ENCODE data around the gene CACNA1I.
A peak's percentile ranks its signal among the peaks of the same experiment; 100 is the strongest.

Gene CACNA1I

DNA sequence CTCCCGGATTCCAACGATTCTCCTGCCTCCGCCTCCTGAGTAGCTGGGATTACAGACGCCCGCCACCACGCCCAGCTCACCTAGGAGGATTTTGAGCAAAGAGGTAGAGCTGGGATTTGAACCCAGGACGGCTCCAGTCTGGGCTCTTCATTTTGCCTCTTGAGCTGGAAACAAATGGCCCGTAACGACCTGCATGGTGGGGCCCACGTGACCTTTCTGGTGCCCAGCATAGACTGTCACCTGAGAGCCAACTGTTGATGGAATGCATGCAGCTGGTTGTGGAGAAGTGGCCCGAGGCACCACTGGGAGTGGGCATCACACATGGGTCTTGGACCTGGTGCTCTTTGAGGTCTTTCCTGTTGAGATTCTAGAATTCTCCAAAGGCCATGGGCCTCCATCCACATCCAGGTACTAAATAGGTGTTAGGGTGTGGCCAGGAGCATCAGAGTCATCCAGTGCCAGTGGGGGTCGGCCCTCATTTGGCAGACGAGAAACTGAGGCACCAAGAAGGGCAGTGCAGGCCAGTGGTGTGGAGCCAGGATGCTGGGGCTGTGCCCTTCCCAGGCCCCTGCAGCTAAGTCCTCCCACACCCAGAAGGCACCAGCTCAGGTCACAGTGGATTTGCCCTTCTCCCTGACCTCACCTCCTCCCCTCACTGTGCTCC lies 46.3 kb upstream of the CACNA1I start:
- H3K27ac ChIP-seq (ENCODE audit: low read depth, low read length): peak overlapping the region; percentile 17; the same call in 1 of the 2 replicates
- H3F3A ChIP-seq (ENCODE audit: insufficient read depth): peaks cover 82% of the 10 kb centered on the region
- H3K9ac ChIP-seq (ENCODE audit: low read length): no peak overlapping the region
- no peaks in the 10 kb centered on the region for H3K9me2 ChIP-seq (replicated peaks; ENCODE audit: insufficient read depth, low read length)
- peak overlapping the region; percentile 8 for H3K4me2 ChIP-seq (ENCODE audit: low read depth, low read length, poor library complexity, severe bottlenecking)
- peaks cover 11% of the 10 kb centered on the region; the same call in 1 of the 2 replicates for H4K20me1 ChIP-seq (ENCODE audit: low read depth, low read length)
- no peaks in the 10 kb centered on the region for H3K9me3 ChIP-seq (ENCODE audit: insufficient read depth, low read length)
- H3K27me3 ChIP-seq (ENCODE audit: low read length): no peaks in the 10 kb centered on the region
- no peak overlapping the region for H2AFZ ChIP-seq (ENCODE audit: low read depth, low read length, severe bottlenecking)
- peaks cover 19% of the 10 kb centered on the region for H3K36me3 ChIP-seq (ENCODE audit: low read length)
- TF ChIP-seq, protein P1, sequence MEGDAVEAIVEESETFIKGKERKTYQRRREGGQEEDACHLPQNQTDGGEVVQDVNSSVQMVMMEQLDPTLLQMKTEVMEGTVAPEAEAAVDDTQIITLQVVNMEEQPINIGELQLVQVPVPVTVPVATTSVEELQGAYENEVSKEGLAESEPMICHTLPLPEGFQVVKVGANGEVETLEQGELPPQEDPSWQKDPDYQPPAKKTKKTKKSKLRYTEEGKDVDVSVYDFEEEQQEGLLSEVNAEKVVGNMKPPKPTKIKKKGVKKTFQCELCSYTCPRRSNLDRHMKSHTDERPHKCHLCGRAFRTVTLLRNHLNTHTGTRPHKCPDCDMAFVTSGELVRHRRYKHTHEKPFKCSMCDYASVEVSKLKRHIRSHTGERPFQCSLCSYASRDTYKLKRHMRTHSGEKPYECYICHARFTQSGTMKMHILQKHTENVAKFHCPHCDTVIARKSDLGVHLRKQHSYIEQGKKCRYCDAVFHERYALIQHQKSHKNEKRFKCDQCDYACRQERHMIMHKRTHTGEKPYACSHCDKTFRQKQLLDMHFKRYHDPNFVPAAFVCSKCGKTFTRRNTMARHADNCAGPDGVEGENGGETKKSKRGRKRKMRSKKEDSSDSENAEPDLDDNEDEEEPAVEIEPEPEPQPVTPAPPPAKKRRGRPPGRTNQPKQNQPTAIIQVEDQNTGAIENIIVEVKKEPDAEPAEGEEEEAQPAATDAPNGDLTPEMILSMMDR (IDR thresholded peaks at IDR 0.05; ENCODE audit: insufficient read depth, low read length, poor library complexity, severe bottlenecking): no peak
- TF ChIP-seq EZH2phosphoT487 (conservative IDR thresholded peaks at IDR 0.05; ENCODE audit: low read length): no peak
- H3K79me2 ChIP-seq (ENCODE audit: insufficient read depth, low read length): peaks cover 28% of the 10 kb centered on the region
- no peak overlapping the region for H3K4me3 ChIP-seq (ENCODE audit: insufficient read depth, low read length, poor library complexity, severe bottlenecking)

DNA sequence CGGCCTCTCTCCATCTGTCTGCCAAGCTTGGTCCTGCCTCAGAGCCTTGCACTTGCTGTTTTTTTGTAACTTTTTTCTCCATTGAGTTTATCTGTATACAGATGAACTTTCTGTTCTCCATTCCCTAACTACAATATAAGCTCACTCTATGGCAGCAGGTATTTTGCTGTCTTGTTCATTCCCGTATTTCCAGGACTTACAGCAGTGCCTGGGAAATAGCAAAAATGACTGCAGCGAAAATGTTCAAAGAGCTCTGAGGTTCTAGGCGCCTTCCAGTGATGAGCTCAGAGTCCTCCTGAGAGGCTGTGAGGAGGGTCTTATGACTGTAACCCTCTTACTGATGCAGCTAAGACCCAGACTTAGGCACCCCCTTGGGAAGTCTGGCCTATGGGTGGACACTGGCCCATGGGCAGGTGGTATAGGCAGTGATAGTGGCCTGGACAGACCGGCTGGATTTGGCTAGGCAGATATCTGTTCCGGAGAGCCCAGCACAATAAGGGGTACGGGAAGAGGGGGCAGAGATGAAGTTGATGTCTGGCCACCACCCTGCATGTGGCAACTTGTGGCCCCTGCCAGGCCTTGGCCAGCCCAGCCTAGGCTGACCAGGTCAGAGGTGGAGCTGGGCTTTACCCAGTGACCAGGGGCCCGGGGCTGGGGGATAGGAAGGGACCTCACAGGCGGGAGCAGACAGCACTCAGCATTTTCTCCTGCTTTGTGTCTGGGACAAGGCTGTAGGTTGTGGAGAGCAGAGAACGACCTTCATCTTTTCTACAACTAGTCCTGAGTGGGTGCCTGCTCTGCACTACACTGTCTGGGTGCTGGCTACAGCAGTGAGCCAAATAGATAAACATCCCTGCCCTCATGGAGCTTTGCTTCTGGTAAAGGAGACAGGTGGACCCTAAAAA lies 45.5 kb upstream of the CACNA1I start:
- Histone ChIP-seq H3K27ac (ENCODE audit: low read depth, low read length) (peak overlapping the region; percentile 17), H3K9ac (ENCODE audit: low read length) (no peak overlapping the region)
- TF ChIP-seq, protein P1 (IDR thresholded peaks at IDR 0.05; ENCODE audit: insufficient read depth, low read length, poor library complexity, severe bottlenecking): no peak
- TF ChIP-seq EZH2phosphoT487 (conservative IDR thresholded peaks at IDR 0.05; ENCODE audit: low read length): no peak

DNA sequence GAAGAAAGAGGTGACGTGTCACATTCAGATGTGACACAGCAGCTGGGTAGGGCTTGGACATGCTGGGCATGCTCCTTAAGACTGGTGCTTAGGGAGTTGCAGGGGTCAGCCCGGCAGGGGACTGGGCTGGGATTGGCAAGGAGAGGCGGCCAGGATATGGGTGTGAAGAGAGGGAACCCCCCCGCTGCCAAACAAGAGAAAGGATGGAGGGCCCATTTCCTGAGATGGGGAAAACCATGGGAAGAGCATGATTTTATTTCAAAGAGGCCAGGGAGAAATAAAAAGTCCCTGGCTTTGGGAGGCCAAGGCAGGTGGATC lies 44.9 kb upstream of the CACNA1I start:
- no peaks in the 10 kb centered on the region for H3K27me3 ChIP-seq (ENCODE audit: low read length)

More for the DNA sequence above, 45.5 kb upstream of the CACNA1I start:
- H3F3A ChIP-seq (ENCODE audit: insufficient read depth): peaks cover 90% of the 10 kb centered on the region
- H3K36me3 ChIP-seq (ENCODE audit: low read length): peaks cover 19% of the 10 kb centered on the region
- H3K9me2 ChIP-seq (replicated peaks; ENCODE audit: insufficient read depth, low read length): no peaks in the 10 kb centered on the region
- no peak overlapping the region for H3K4me3 ChIP-seq (ENCODE audit: insufficient read depth, low read length, poor library complexity, severe bottlenecking)
- H3K27me3 ChIP-seq (ENCODE audit: low read length): no peaks in the 10 kb centered on the region
- no peak overlapping the region for H2AFZ ChIP-seq (ENCODE audit: low read depth, low read length, severe bottlenecking)
- no peaks in the 10 kb centered on the region for H3K9me3 ChIP-seq (ENCODE audit: insufficient read depth, low read length)
- peak overlapping the region; percentile 8 for H3K4me2 ChIP-seq (ENCODE audit: low read depth, low read length, poor library complexity, severe bottlenecking)
- H3K79me2 ChIP-seq (ENCODE audit: insufficient read depth, low read length): peaks cover 25% of the 10 kb centered on the region
- H4K20me1 ChIP-seq (ENCODE audit: low read depth, low read length): peaks cover 11% of the 10 kb centered on the region; the same call in 1 of the 2 replicates

More for the DNA sequence above, 44.9 kb upstream of the CACNA1I start:
- Histone ChIP-seq H3F3A (ENCODE audit: insufficient read depth) (peaks cover 90% of the 10 kb centered on the region), H3K9ac (ENCODE audit: low read length) (no peak overlapping the region), H2AFZ (ENCODE audit: low read depth, low read length, severe bottlenecking) (no peak overlapping the region), H3K4me2 (ENCODE audit: low read depth, low read length, poor library complexity, severe bottlenecking) (no peak overlapping the region), H3K4me3 (ENCODE audit: insufficient read depth, low read length, poor library complexity, severe bottlenecking) (no peak overlapping the region), H3K27ac (ENCODE audit: low read depth, low read length) (peak overlapping the region; percentile 17), H3K36me3 (ENCODE audit: low read length) (peaks cover 19% of the 10 kb centered on the region), H3K9me2 (replicated peaks; ENCODE audit: insufficient read depth, low read length) (no peaks in the 10 kb centered on the region), H3K79me2 (ENCODE audit: insufficient read depth, low read length) (peaks cover 26% of the 10 kb centered on the region), H3K9me3 (ENCODE audit: insufficient read depth, low read length) (no peaks in the 10 kb centered on the region), H4K20me1 (ENCODE audit: low read depth, low read length) (peaks cover 11% of the 10 kb centered on the region; the same call in 1 of the 2 replicates)
- TF ChIP-seq, protein P1 (IDR thresholded peaks at IDR 0.05; ENCODE audit: insufficient read depth, low read length, poor library complexity, severe bottlenecking): no peak
- no peak for TF ChIP-seq EZH2phosphoT487 (conservative IDR thresholded peaks at IDR 0.05; ENCODE audit: low read length)

Measured in SU-DHL-6 (cell line).